DMS 273 (cell line): ENCODE measurements around the gene QSER1.
A peak's percentile ranks its signal among the peaks of the same experiment; 100 is the strongest.
"Not testable (repeated sequence)": the region's sequence is repeated elsewhere in the genome, so short reads cannot be mapped to it uniquely, and the experiment has no call there.

Experiments used
- DNase-seq: peaks from one replicate; lab custom pipeline; 2025; ENCODE audit not compliant: unreplicated experiment; lab: John Stamatoyannopoulos, UW

QSER1 gene

DNA sequence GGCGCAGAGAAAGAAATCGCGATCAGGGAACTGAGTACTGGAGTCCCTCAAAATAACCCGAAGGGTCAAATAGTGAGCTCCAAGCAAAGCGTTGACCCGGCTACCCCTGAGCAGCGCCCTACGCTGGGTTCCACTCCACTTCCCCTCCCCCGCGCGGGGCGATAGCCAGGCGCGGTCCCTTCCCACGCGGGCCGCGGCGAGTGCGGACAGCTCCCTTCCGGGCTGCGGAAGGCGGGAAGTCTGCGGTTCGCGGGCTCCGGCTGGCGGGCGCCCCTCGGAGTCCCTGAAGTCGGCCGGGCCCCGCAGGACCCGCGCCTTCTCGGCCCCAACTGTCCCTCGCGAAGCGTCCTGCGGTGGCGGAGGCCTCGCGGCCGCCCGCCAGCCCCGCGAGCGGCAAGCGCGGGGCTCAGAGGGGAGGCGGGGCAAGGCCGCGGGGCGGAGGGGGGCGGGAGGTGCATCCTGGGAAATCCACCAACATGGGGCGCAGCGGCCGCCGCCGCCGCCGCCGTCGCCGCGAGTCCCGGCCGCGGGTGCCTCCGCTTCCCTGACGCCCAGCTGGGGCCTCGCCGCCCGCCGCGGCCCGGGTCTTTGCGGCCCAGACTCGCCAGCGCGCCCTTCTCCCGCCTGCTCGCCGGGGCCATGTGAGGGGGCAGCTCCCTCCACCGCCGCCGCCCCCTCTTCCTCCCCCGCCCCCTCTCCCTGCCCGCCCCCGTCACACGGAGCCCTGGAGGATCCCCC lies at the start of gene QSER1:
Gene QSER1, plus strand, starts transcription at position 457 of the 738 bp plus-strand sequence. CDS start 315 bp downstream, outside the sequence.
- peak; percentile 88 for DNase-seq

DNA sequence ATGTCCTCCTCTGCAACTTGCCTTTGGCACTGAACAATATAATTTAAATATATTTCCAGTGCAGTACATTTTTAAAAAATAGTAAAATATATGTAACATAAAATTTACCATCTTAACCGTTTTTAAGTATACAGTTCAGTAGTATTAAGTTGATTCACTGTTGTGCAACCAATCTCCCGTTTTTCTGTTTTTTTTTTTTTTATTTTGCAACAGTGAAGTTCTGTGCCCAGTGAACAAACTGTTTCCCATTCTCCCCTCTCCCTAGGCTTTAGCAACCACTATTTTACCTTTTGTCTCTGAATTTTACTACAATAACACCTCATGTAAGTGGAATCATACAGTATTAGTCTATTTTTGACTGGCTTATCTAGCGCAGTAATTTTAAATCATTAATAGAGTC lies 49.1 kb upstream of the QSER1 start:
- DNase-seq = no peak

DNA sequence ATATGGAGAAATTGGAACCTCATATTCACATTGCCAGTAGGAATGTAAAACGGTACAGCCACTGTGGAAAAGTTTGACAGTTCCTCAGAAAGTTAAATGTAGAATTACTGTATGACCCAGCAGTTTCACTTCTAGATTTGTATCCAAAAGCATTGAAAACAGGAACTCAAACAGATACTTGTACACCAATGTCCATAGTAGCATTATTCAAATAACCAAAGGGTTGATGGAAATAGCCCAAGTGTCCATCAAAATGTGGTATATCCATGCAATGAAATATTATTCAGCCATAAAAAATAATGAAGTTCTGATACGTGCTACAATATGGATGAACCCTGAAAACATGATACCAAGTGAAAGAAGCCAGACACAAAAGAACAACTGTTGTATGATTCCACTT lies 45.1 kb upstream of the QSER1 start:
- no peak for DNase-seq

DNA sequence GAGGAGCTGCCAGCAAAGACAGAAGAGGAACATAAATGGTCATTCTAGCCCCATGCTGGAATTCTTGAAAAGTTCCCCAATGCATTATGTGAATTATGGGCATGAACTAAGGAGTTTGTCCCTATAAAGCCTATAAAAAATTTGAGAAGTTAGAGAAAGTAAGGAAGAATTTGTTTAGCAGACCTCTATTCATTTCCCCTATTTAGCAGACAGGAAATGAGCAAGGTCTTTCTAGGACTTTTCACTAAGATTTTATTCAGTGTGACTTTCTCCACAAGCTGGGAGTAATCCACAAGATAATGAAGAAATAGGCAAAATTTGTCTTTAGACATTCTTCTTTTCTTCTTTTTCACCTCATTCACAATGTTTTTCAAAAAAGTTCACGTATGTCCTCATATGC lies 42.9 kb upstream of the QSER1 start:
- DNase-seq = no peak

DNA sequence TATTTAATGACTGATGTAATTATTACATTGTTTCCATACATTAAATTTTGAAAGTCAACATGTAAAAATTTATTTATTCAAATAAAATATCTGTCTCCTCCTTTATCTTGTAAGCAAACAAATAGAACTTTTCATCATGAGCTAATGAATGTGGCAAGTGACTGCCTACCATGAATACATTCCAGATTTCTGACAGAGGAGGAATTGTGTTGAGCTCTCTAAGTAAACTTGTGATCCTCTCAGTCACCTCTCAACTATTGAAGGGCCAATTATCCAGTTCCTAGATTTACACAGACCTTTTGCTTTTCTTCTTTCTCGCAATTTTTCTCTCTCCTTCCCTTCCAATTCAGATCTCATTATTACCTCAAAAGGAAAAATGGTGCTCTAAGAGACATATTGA lies 41.4 kb upstream of the QSER1 start:
- no peak for DNase-seq

DNA sequence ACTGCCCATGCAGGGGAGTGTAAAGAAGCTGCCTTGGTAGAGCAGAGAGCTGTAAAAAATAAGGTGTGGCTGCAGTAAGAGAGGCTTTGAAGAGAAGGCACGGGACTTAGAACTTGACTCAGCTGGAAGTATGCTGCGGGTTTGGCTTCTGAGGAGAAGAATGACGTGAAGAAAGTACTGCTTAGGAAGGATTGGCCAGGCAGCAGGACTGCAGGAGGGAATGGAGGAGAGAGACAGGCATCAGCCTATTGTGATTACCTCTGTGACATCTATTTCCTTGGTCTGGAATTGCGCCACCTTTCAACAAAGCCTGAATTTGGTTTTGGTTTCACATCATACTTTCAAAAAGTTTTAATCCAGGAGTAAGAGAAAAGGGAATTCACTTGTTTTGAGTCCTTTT lies 40.4 kb upstream of the QSER1 start:
- no peak for DNase-seq

DNA sequence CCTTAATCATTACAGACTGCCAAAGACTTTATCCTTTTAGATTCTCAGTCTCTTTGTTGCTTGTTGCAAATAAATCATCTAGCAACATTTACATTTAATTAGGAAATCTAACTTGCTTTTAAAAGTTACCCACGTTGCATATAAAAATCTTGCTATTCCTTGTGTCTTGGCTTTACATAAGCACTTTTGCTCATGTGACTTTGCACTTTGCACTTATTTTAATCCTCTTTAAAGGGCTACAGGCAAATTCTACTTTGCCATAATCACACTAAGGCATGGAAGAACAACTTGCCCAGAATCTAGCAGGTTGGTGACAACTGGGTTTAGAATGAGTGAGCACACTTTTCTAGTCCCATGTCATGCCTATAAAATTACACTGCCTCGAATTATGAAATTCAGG lies 37.0 kb upstream of the QSER1 start:
- DNase-seq = no peak

DNA sequence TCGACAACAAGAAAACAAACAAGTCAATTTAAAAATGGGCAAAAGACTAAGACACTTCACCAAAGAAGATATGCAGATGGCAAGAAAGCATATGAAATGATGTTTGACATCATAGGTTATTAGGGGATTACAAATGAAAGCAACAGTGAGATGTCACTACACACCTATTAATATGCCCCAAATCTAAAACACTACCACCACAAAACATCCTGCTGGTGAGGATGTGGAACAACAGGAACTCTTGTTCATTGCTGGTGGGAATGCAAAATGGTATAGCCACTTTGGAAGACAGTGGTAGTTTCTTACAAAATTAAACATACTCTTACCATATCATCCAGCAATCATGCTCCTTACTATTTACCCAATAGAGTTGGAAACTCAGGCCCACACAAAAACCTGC lies 33.9 kb upstream of the QSER1 start:
- DNase-seq = peak; percentile 0

DNA sequence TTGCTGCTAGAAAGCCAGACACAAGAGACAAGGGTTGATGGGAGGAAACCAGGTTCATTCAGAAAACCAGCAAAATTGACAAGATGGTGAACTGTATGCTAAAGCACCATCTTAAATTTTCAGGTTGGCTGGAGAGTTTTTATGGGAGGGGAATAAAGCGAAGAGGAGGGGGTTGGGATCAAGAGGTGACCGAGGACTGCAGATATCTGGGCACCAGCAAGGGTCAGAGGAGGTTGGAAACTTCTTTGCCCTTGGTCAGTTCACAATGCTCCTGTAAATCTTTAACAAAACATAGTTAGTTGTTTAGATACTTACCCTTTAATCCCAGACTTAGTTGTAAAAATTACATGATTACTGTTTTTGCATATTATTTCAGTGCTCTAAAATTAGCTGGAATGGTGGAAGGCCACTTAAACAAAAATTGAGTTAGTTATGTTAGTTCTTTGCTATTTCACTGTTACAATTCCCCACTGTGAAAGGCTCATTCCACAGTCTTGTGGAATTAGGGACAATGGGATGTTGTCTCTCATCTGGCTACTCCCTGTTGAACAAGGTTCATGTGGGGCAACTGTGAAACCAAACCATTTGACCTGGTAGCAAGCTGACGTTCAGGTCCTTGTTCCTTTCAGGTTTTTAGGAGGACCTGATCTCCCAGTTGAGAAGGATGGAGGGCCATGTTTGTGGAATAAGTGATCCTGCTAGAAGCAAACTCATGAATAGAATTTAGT lies 30.6 kb upstream of the QSER1 start:
- no peak for DNase-seq

DNA sequence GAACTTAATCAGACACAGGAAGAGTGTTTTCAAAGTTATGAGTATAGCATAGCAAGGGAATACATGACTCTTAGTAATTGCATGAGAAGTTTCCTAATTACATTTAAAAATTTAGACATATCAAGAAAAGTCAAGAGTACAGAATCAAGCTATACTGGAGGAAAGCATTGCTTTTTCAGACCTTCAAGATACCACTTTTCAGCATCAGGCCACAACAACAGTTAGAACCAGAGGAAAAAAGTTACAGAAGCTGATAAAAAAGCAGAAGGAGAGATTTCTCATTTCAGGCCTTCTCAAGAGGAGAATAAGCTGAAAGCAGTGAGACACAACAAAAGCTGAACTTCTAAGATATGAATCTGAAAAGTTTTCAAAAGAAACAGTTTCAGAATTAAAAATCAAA lies 28.1 kb upstream of the QSER1 start:
- DNase-seq = no peak

DNA sequence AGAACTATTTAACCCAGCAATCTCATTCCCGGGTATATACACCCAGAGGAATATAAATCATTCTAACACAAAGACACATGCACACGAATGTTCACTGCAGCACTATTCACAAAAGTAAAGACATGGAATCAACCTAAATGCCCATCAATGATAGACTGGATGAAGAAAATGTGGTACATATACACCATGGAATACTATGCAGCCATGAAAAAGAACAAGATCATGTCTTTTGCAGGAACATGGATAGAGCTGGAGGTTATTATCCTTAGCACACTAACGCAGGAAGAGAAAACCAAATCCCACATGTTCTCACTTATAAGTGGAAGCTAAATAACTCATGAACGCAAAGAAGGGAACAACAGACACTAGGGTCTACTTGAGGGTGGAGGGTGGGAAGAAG lies 23.9 kb upstream of the QSER1 start:
- not testable (repeated sequence) for DNase-seq

DNA sequence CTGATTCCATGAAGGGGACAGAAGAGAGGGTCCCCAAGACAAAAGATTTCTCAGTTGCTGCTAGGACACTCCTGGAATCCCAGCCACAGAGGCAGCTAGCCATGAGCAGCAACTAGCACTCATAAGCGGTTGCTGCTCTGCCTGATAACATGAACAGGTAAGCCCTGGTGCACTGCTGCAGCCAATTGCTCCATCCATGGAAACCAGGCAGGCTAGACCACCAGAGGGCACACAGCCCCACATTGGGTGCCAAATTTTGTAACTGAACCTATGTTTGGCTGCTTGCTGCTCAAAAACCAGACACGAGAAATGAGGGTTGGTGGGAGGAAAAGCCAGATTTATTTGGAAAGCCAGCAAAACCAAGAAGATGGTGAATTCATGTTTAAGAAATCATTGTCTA lies 21.9 kb upstream of the QSER1 start:
- peak; percentile 61 for DNase-seq

DNA sequence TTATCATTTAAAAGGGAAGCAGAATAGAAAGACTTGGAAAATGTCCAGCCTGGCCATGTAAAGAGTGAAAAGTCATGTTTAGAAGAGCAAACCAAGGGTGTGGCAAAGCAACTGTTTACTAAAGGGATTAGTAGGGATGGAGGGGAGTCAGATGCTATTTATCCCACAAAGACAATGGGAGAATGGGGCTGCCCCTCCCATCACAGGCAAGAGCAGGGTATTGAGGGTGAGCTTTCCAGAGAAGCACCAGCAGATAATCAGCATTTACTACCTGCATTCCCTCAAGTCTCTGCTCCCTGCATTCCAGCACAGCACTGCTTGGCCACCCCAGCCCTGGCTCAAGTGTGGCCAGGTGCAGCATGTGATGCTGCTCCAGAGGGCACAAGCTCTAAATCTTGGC lies 18.5 kb upstream of the QSER1 start:
- DNase-seq = no peak

DNA sequence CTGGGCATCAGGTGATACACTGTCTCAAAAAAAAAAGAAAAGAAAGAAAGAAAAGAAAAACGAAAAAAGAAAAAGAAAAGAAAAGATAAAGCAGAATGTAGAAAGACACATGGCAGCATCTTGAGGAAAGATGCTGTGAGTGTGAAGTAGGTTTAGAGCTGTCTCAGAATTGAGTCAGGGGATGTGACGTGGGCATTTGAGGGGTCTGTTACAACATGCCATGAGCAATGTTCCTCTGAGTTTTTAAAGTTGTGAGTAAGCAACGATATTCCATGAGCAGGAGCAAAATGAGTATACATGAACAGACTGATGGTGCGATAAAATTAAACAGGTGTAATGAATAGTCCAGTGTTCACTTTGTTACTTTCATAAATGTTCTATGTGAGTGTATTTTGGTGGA lies 11.3 kb upstream of the QSER1 start:
- no peak for DNase-seq

DNA sequence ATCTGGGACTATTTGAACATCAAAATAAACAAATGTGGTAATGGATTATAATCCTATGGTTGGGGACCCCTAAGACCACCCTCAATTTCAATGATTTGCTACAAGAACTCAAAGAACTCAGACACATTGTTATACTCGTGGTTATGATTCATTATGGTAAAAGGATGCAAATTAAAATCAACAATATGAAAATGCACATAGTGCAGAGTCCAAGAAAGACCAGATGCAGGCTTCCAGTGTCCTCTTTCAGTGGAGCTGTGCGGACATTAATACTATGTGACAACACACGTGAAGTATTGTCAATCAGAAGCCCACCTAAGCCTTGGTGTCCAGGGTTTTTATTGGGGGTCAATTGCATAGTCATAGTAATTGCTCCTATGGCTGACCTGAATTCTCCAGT lies 9.2 kb upstream of the QSER1 start:
- no peak for DNase-seq

DNA sequence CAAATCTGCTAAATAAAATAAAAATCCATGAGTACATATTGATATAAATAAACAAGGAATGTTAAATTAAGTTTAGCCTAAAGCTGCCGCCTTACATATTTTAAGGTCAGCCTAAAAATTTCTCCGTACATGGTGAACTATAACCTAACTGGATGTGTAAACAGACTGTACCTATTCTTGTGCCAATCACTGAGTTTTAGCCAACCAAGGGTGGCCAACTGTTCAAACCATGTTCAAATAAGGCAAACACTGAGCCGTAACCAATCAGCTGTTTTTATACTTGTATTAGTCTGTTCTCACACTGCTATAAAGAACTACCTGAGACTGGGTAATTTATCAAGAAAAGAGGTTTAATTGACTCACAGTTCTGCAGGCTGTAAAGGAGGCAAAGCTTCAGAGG lies 8.6 kb upstream of the QSER1 start:
- no peak for DNase-seq

DNA sequence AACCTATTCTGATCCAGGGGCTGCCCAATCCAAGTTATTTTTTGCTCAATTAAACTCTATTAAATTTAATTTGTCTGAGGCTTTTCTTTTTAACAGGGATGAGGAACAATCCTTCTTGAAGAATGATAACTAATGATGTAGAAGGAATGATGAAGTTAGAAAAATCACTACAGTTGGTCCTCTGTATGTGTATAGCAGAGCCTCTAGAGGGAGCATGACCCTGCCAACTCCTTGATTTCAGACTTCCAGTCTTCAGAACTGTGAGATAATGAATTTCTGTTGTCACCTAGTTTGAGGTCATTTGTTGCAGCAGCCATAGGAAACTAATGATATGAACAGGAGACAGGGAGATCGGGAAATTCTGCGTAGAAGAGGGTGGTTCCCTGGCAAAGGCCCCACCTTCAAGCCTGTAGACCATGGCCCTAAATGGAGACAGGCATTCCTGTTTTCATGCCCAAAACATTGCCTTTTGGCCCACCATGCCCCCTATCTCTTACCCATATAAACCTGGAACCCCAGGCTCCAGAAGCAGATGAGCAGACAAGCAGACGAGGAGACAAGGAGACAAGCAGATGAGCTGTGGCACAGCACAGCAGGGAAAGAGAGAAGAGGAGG lies 7.7 kb upstream of the QSER1 start:
- DNase-seq = peak; percentile 21

DNA sequence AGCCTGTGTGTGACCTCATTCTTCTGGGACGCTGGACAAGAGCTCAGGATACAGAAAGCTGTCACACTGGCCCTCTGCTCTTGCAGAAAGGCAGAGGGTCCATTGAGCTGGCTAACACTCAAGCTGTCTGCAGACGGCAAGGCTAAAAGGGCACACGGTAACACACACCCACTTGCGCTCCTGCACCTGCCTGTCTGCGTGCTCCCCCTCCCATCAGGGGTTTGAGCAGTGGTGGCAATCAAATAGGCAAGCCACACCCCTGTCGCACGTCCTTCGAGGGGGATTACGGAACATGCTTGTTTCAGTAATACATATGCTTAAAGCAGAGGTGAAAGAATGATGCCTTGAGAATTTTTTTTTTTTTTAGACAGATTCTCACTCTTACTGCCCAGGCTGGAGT lies 7.1 kb upstream of the QSER1 start:
- no peak for DNase-seq

DNA sequence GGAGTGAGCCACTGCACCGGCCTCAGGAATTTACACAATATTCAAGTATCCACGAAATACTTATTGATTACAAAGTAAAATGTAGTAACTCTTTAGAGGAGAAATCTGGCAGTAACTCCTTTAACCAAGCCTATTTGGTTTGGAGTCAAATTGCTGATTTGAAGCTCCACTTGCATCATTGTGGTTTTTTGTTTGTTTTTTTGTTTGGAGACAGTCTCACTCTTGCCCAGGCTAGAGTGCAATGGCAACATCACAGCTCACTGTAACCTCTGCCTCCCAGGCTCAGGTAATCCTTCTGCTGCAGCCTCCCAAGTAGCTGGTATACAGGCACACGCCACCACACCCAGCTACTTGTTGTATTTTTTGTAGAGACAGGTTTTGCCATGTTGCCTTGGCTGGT lies 6.4 kb upstream of the QSER1 start:
- DNase-seq = no peak

DNA sequence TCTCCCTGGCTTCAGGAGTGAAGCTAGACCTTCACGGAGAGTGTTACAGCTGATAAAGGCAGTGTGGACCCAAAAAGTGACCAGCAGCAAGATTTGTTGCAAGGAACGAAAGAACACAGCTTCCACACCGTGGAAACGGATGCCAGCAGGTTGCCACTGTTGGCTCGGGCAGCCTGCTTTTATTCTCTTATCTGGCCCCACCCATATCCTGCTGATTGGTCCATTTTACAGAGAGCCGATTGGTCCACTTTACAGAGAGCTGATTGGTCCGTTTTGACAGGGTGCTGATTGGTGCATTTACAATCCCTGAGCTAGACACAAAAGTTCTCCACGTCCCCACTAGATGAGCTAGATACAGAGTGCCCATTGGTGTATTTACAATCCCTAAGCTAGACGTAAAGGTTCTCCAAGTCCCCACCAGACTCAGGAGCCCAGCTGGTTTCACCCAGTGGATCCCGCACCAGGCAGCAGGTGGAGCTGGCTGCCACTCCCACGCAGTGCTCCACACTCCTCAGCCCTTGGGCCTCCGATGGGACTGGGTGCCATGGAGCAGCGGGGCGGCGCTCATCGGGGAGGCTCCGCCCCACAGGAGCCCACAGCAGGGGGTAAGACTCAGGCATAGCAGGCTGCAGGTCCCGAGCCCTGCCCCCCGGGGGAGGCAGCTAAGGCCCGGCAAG lies 4.8 kb upstream of the QSER1 start:
- not testable (repeated sequence) for DNase-seq

DNA sequence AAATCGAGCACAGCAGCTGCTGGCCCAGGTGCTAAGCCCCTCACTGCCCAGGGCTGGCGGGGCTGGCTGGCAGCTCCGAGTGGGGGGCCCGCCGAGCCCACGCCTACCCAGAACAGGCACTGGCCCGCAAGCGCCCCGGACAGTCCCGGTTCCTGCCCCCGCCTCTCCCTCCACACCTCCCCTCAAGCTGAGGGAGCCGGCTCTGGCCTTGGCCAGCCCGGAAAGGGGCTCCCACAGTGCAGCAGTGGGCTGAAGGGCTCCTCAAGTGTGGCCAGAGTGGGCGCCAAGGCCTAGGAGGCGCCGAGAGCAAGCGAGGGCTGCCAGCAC lies 4.3 kb upstream of the QSER1 start:
- DNase-seq = not testable (repeated sequence)

DNA sequence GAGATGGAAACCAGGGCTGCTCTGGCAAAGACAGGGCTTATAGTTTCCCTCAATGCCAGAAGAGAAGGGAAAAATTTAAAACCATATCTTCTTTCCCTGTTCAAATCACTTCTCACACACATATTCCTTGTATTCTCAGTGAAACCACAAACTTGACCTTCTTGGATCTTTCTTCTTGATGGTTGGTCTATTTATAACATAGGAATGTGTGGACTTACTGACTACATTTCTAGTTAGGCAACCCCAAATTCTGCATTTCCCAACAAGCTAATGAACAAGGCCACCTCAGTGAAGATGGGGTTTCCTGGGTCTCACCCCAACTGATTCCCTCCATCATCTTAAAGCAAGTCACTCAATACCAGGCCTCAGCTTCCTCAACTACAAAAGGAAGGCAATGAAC lies 3.8 kb upstream of the QSER1 start:
- DNase-seq = no peak
